COLO829 (cell line): ENCODE data around the gene RNF112.
"Not testable (repeated sequence)": the region's sequence is repeated elsewhere in the genome, so short reads cannot be mapped to it uniquely, and the experiment has no call there.

Experiments used
- DNase-seq: peaks from one replicate; pipeline ENCODE4 v3.0.0; 2012; ENCODE audit warnings: low spot score

Gene RNF112

DNA sequence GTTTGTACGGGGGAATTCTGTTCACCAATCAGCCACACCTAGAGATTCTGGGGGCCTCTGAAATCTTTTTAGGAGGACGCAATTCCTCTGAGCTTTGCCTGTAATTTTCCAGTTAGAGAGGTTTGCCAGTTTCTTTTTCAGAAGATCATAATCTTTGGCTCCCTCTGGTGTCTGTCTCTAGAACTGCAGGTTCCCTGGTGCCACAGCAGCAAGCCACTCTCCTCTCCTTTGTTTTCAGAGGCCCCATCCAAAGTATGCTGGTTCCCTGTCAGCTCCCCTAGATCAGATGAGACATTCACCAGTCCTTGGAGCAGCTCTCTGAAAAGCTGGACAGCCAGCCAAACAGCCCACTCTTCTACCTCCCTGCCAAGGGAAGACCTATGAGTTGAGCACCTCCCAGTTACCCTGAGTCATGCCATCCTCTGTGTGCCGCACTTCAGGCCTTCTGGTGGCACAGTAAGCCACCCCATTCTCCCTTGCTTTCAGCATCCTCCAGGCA lies 36.1 kb downstream of the RNF112 start:
- no peak for DNase-seq

- peak; percentile 85 for DNase-seq
Measured at GRCh38 chr17:19448341-19449268, 37.6 kb downstream of the RNF112 start.

DNA sequence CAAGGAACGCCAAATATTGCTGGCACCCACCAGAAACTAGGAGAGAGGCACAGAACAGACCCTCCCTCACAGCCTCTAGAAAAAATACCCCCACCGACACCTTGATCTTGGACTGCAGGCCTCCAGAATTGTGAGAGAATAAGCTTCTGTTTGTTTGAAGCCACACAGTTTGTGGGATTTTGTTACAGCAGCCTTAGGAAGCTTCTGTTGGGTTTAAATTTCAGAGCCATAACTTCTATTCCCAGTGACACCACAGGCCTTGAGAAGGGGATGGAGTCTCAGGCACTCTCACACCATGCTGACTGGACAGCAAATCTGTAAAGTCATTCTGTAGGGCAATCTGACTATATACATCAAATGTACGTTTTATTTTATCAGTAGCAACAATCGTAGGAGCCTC lies 38.6 kb downstream of the RNF112 start:
- DNase-seq: no peak

DNA sequence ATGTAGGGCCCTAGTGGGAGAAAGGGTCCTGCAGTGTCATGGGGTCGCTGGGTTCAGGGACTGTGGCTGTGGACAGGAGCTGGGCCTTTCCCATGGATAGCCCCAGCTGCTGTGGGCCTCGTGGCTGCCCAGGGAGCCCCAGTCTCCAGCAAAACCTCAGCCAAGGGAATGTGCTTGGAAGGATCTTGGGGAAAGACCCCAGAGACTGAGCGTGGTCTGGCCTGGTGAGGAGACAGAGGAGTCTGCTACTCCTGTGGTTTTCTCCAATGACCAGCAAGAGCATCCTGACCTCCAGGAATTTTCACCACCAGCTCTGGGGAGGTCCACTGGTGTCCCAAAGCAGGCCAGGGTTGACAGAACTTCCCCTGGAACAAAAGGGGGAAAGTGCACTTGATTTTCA lies 42.3 kb downstream of the RNF112 start:
- DNase-seq: no peak

GRCh38 chr17:19454074-19454473 lies 43.0 kb downstream of the RNF112 start:
- DNase-seq: no peak

GRCh38 chr17:19456016-19456927 lies 45.2 kb downstream of the RNF112 start:
- DNase-seq: peak; percentile 67

GRCh38 chr17:19457046-19457445 lies 46.0 kb downstream of the RNF112 start:
- DNase-seq: no peak

GRCh38 chr17:19457830-19458271 lies 46.8 kb downstream of the RNF112 start:
- DNase-seq: no peak

DNA sequence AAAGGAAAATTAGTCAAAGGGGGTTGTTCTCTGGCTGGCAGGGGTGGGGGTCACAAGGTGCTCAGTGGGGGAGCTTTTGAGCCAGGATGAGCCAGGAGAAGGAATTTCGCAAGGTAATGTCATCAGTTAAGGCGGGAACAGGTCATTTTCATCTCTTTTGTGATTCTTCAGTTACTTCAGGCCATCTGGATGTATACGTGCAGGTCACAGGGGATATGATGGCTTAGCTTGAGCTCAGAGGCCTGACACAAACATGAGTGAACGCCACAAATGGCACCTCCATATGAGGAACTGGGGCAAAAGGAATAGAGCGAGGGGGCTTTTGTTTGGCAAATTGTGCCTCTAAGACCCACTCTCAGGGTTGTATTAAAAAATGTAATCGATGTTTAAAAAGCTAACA lies 47.4 kb downstream of the RNF112 start:
- not testable (repeated sequence) for DNase-seq

GRCh38 chr17:19459018-19459655 lies 48.1 kb downstream of the RNF112 start:
- not testable (repeated sequence) for DNase-seq

GRCh38 chr17:19460700-19461099 lies 49.7 kb downstream of the RNF112 start:
- no peak for DNase-seq

GRCh38 chr17:19461116-19461515 lies 50.1 kb downstream of the RNF112 start:
- no peak for DNase-seq

DNA sequence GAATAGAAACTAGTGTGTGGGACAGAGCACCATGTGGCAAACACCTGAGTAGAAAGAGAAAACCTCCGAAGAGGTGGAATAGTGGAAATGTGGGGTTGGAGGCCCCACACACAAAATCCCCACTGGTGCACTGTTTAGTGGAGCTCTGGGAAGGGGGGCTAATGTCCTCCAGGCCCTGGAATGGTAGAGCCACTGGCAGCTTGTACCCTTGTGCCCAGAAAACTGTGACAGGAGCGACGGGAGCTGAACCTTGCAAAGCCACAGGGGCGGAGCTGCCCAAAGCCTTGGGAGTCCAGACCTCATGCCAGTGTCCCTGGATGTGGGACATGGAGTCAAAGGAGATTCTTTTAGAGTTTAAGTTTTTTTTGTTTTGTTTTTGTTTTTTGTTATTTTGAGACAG lies 50.6 kb downstream of the RNF112 start:
- DNase-seq: no peak

- not testable (repeated sequence) for DNase-seq
Measured at GRCh38 chr17:19462456-19463035, 51.5 kb downstream of the RNF112 start.

- no peak for DNase-seq
Measured at GRCh38 chr17:19464031-19465026, 53.3 kb downstream of the RNF112 start.
